22Rv1 (cell line): ENCODE measurements around the gene ANKRD60.

Source experiments
- ZFX ChIP-seq: fragments of 450-650 bp; IDR thresholded peaks from 2 replicates; pipeline ENCODE4 v1.6.1; 2017; ENCODE audit warnings: antibody characterized with exemption, borderline replicate concordance
- TF ChIP-seq, protein P1 (sequence below): fragments of 450-650 bp; IDR thresholded peaks from 2 replicates; pipeline ENCODE4 v1.5.1; 2017; ENCODE audit warnings: mild to moderate bottlenecking

DNA sequence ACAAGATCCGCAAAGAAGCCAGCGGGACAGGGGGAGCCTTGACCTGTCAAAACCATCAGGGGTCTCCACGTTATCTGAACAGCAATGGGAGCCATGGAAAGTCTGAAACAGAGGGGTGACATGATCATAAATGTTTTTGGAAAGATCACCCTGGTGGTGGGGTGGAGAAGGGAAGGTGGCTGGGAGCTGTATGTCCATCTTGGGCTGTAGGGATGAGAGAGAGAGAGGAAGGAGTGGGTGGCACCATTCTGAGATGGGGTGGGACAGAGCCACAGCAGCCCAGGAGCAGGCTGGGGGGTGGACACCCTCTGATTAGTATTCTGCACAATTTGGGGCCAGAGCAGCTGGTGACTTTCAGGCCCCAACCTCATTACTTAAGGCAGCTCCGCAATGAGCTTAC, 30.1 kb downstream of the ANKRD60 start:
- TF ChIP-seq, protein P1, sequence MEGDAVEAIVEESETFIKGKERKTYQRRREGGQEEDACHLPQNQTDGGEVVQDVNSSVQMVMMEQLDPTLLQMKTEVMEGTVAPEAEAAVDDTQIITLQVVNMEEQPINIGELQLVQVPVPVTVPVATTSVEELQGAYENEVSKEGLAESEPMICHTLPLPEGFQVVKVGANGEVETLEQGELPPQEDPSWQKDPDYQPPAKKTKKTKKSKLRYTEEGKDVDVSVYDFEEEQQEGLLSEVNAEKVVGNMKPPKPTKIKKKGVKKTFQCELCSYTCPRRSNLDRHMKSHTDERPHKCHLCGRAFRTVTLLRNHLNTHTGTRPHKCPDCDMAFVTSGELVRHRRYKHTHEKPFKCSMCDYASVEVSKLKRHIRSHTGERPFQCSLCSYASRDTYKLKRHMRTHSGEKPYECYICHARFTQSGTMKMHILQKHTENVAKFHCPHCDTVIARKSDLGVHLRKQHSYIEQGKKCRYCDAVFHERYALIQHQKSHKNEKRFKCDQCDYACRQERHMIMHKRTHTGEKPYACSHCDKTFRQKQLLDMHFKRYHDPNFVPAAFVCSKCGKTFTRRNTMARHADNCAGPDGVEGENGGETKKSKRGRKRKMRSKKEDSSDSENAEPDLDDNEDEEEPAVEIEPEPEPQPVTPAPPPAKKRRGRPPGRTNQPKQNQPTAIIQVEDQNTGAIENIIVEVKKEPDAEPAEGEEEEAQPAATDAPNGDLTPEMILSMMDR, result no peak
- TF ChIP-seq ZFX, result no peak
